Vagina (tissue), 2 donors: ENCODE results near the gene AHCYL1. TPM values are rescaled to one million over a fixed set of nuclear protein-coding genes. Genes with fewer than 3 reads are reported as not detected.

Experiments used
- DNase-seq, 2 donors: peaks; one replicate each; pipeline ENCODE4 v3.0.0-alpha.2; 2017; ENCODE audit errors: extremely low spot score in 2 of 2
- H3K27ac ChIP-seq: fragments of 200-600 bp; sonication (generic); one replicate; pipeline ENCODE4 v1.5.1; 2019
- H3K27me3 ChIP-seq: fragments of 200-600 bp; sonication (generic); one replicate; pipeline ENCODE4 v1.5.1; 2019
- H3K36me3 ChIP-seq, 2 donors: fragments of 200-600 bp; sonication (generic); one replicate each; pipeline ENCODE4 v1.5.1; 2017 to 2019
- H3K4me1 ChIP-seq: fragments of 200-600 bp; sonication (generic); one replicate; pipeline ENCODE4 v1.5.1; 2019
- H3K4me3 ChIP-seq, 2 donors: fragments of 200-600 bp; sonication (generic); 1 replicate in 1 of 2; 2 replicates in 1 of 2; pipeline ENCODE4 v1.5.1; 2016 to 2019
- H3K9me3 ChIP-seq: fragments of 200-600 bp; sonication (generic); one replicate; pipeline ENCODE4 v1.5.1; 2019
- CTCF ChIP-seq, 3 experiments: fragments of 450-650 bp in 2 of 3; fragments of 200-600 bp in 1 of 3; sonication (generic) in 1 of 3; IDR thresholded peaks; one replicate each; pipeline ENCODE4 v1.5.1; 2017 to 2019; ENCODE audit warnings: antibody characterized with exemption in 3 of 3, mild to moderate bottlenecking in 2 of 3, moderate library complexity in 2 of 3
- POLR2A ChIP-seq, 2 donors: fragments of 450-650 bp; IDR thresholded peaks; one replicate each; pipeline ENCODE4 v1.6.1; 2017; ENCODE audit warnings: antibody characterized with exemption in 2 of 2, mild to moderate bottlenecking in 2 of 2, moderate library complexity in 2 of 2
- POLR2AphosphoS5 ChIP-seq, 2 donors: sonication (generic); formaldehyde crosslinking; IDR thresholded peaks; one replicate each; pipeline ENCODE4 v1.9.0; 2017; ENCODE audit warnings: antibody characterized with exemption in 2 of 2, mild to moderate bottlenecking in 2 of 2, low read depth in 1 of 2; ENCODE audit not compliant: insufficient read depth in 1 of 2
- intact Hi-C: fragments of 100-400 bp; cut with DNase I; formaldehyde crosslinking; loops from one replicate; pipeline ENCODE4 v1.15.1; 2023
- total RNA-seq: library from RNA; depleted of rRNA; stranded (reverse); fragments of >200 nt; gene quantifications from one replicate; pipeline ENCODE4 v1.2.3, GENCODE V29; 2016

Gene AHCYL1
- total RNA-seq, 1 donor from 2014 or later: 75.6 TPM

DNA sequence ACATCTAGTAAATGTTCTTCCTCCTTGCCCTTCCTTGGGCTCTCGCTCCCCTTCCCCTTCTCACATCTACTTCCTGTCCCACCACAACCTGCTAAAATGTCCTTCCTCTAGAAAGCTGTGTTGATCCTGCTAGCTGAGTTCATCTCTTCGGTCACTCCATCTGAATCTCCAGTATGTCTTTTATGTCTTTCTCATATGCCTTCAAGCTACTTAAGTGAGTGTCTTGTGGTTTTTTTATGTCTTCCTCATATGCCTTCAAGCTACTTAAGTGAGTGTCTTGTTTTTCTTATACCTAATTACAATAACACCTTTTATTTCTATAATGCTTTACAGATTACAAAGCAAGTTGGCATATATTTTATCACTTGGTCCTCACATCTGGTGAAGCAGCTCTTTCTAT is 40.0 kb upstream of the AHCYL1 start:
- DNase-seq: no peak
- Histone ChIP-seq H3K9me3 (no peaks in the 10 kb centered on the region), H3K27me3 (no peaks in the 10 kb centered on the region), H3K27ac (no peak overlapping the region), H3K4me1 (no peaks in the 10 kb centered on the region), H3K4me3 (no peak overlapping the region), H3K36me3 (no peaks in the 10 kb centered on the region)
- TF ChIP-seq CTCF (IDR thresholded peaks at IDR 0.05) (no peak), POLR2AphosphoS5 (IDR thresholded peaks at IDR 0.05; ENCODE audit: insufficient read depth in 1 of 2, low read depth in 1 of 2) (no peak), POLR2A (IDR thresholded peaks at IDR 0.05) (no peak)
- intact Hi-C loops: no loop called here

- H3K27ac ChIP-seq: no peak overlapping the region
These were observed 38.1 kb upstream of the AHCYL1 start for GRCh38 chr1:109946511-109946910.

GRCh38 chr1:109947582-109948284 is 36.8 kb upstream of the AHCYL1 start:
- intact Hi-C loops: no loop called here
- Histone ChIP-seq H3K27me3 (no peaks in the 10 kb centered on the region), H3K36me3 (no peaks in the 10 kb centered on the region), H3K9me3 (no peaks in the 10 kb centered on the region), H3K27ac (no peak overlapping the region), H3K4me1 (no peaks in the 10 kb centered on the region), H3K4me3 (no peak overlapping the region)
- TF ChIP-seq POLR2AphosphoS5 (IDR thresholded peaks at IDR 0.05; ENCODE audit: insufficient read depth in 1 of 2, low read depth in 1 of 2) (no peak), POLR2A (IDR thresholded peaks at IDR 0.05) (no peak), CTCF (IDR thresholded peaks at IDR 0.05) (no peak)
- DNase-seq: no peak

More at GRCh38 chr1:109946511-109946910, 38.1 kb upstream of the AHCYL1 start:
- H3K4me1 ChIP-seq: no peaks in the 10 kb centered on the region
- intact Hi-C loops: no loop called here
- no peaks in the 10 kb centered on the region for H3K9me3 ChIP-seq
- no peak overlapping the region for H3K4me3 ChIP-seq
- no peaks in the 10 kb centered on the region for H3K36me3 ChIP-seq
- no peaks in the 10 kb centered on the region for H3K27me3 ChIP-seq
- TF ChIP-seq CTCF (IDR thresholded peaks at IDR 0.05) (no peak), POLR2A (IDR thresholded peaks at IDR 0.05) (no peak), POLR2AphosphoS5 (IDR thresholded peaks at IDR 0.05; ENCODE audit: insufficient read depth in 1 of 2, low read depth in 1 of 2) (no peak)
- no peak for DNase-seq

DNA sequence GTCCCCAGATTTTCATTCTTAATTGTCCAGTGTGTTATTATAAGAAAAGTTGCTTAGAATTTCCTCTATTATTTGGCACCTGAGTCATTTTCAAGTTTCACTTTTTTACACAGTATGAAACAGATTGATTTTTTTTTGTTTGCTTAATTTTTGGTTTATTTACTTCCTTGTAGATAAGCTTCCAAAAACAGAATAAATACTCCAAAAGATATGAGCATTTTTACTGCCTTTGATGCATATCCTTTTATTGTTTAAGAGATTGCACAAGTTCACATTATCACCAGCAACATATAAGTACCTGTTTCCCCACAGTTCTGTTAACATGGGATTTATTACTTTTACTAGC is 36.3 kb upstream of the AHCYL1 start:
- intact Hi-C loops: no loop called here
- Histone ChIP-seq H3K4me3 (no peak overlapping the region), H3K27me3 (no peaks in the 10 kb centered on the region), H3K36me3 (no peaks in the 10 kb centered on the region), H3K9me3 (no peaks in the 10 kb centered on the region), H3K4me1 (no peaks in the 10 kb centered on the region), H3K27ac (no peak overlapping the region)
- TF ChIP-seq POLR2AphosphoS5 (IDR thresholded peaks at IDR 0.05; ENCODE audit: insufficient read depth in 1 of 2, low read depth in 1 of 2): no peak
- no peak for TF ChIP-seq CTCF (IDR thresholded peaks at IDR 0.05)
- TF ChIP-seq POLR2A (IDR thresholded peaks at IDR 0.05): no peak
- no peak for DNase-seq

GRCh38 chr1:109950038-109950437 is 34.5 kb upstream of the AHCYL1 start:
- Histone ChIP-seq H3K4me3 (no peak overlapping the region), H3K36me3 (no peaks in the 10 kb centered on the region), H3K9me3 (no peaks in the 10 kb centered on the region), H3K27ac (no peak overlapping the region), H3K27me3 (no peaks in the 10 kb centered on the region), H3K4me1 (no peaks in the 10 kb centered on the region)
- DNase-seq: no peak
- no peak for TF ChIP-seq CTCF (IDR thresholded peaks at IDR 0.05)
- TF ChIP-seq POLR2A (IDR thresholded peaks at IDR 0.05): no peak
- no peak for TF ChIP-seq POLR2AphosphoS5 (IDR thresholded peaks at IDR 0.05; ENCODE audit: insufficient read depth in 1 of 2, low read depth in 1 of 2)
- intact Hi-C loops: no loop called here
